Coronary artery (tissue), 2 donors: ENCODE data around the gene AOC3.
A peak's percentile ranks its signal among the peaks of the same experiment; 100 is the strongest.

Source experiments
- DNase-seq: peaks from one replicate; pipeline ENCODE4 v3.0.0-alpha.2; 2017; ENCODE audit warnings: low spot score
- H3K27ac ChIP-seq, 2 donors: fragments of 200-600 bp; sonication (generic); one replicate each; pipeline ENCODE4 v1.5.1; 2016 to 2019
- H3K4me3 ChIP-seq: fragments of 200-600 bp; sonication (generic); 2 replicates; pipeline ENCODE4 v1.5.1; 2016; ENCODE audit warnings: mild to moderate bottlenecking, moderate library complexity
- TF ChIP-seq, protein P1 (sequence below): fragments of 200-600 bp; sonication (generic); IDR thresholded peaks from one replicate; pipeline ENCODE4 v1.5.1; 2019; ENCODE audit warnings: antibody characterized with exemption

The AOC3 gene, protein sequence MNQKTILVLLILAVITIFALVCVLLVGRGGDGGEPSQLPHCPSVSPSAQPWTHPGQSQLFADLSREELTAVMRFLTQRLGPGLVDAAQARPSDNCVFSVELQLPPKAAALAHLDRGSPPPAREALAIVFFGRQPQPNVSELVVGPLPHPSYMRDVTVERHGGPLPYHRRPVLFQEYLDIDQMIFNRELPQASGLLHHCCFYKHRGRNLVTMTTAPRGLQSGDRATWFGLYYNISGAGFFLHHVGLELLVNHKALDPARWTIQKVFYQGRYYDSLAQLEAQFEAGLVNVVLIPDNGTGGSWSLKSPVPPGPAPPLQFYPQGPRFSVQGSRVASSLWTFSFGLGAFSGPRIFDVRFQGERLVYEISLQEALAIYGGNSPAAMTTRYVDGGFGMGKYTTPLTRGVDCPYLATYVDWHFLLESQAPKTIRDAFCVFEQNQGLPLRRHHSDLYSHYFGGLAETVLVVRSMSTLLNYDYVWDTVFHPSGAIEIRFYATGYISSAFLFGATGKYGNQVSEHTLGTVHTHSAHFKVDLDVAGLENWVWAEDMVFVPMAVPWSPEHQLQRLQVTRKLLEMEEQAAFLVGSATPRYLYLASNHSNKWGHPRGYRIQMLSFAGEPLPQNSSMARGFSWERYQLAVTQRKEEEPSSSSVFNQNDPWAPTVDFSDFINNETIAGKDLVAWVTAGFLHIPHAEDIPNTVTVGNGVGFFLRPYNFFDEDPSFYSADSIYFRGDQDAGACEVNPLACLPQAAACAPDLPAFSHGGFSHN

DNA sequence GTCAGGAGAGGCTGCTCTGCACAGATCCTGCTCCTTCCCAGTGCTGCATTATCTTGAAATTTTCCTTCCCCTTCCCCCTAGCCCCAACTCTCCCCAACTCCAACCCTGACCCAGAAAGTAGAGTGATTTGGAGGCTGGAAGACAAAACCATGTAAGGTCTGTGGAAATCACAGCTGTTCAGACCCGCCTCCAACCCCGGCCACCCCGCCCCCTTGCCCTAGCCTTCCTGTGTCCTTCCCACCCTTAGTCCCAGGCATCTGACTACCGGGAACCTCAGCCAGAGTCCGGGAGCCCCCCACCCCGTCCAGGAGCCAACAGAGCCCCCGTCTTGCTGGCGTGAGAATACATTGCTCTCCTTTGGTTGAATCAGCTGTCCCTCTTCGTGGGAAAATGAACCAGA is at the start of gene AOC3:
Gene AOC3 (plus strand): TSS at position 246 of the 400 bp plus-strand sequence. CDS start 145 bp downstream, at position 391.
- H3K27ac ChIP-seq: peak within 1 kb of the TSS; percentile 92 to 96
- DNase-seq: peak; percentile 87
- TF ChIP-seq, protein P1, sequence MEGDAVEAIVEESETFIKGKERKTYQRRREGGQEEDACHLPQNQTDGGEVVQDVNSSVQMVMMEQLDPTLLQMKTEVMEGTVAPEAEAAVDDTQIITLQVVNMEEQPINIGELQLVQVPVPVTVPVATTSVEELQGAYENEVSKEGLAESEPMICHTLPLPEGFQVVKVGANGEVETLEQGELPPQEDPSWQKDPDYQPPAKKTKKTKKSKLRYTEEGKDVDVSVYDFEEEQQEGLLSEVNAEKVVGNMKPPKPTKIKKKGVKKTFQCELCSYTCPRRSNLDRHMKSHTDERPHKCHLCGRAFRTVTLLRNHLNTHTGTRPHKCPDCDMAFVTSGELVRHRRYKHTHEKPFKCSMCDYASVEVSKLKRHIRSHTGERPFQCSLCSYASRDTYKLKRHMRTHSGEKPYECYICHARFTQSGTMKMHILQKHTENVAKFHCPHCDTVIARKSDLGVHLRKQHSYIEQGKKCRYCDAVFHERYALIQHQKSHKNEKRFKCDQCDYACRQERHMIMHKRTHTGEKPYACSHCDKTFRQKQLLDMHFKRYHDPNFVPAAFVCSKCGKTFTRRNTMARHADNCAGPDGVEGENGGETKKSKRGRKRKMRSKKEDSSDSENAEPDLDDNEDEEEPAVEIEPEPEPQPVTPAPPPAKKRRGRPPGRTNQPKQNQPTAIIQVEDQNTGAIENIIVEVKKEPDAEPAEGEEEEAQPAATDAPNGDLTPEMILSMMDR: no peak
- H3K4me3 ChIP-seq: peak within 1 kb of the TSS; percentile 72

DNA sequence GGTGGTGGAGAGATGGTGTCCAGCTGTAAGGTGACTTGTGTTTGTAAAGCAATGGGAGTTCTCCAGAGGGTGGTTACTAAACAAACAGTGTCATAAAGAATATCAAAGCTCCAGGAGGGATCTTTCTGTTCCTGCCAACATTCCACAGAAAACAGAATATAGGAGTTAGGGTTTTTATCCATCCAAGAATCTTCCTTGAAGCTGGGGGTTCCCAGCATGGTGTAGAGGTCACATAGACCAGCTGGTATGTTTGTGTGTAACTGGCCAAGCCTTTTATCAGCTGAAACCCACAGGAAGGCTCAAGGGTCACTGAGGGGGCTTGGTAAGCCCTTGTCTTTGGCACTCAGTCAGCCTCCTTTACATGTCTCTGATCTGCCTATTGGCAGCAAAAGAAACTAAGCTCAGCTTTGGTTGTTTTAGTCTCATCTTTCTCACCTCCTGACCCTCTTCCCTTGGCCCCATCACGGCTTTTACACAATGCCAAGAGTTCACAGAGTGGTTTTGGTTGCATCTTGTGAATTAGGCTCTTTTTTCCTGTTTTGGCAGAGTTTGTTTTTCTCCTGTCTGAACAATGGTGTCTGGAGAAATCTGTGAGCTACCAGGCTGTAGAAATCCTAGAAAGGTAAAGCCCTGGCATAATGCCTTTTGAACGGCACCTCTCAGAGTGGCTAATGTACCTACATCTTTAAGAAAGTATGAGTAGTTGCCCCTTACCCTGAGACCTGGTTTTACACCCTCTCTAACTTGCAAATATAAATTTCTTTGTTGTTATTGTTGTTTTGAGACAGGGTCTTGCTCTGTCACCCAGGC is 47.7 kb upstream of the AOC3 start:
- no peak for DNase-seq
- H3K4me3 ChIP-seq: no peak overlapping the region
- TF ChIP-seq, protein P1: no peak
- no peak overlapping the region for H3K27ac ChIP-seq

DNA sequence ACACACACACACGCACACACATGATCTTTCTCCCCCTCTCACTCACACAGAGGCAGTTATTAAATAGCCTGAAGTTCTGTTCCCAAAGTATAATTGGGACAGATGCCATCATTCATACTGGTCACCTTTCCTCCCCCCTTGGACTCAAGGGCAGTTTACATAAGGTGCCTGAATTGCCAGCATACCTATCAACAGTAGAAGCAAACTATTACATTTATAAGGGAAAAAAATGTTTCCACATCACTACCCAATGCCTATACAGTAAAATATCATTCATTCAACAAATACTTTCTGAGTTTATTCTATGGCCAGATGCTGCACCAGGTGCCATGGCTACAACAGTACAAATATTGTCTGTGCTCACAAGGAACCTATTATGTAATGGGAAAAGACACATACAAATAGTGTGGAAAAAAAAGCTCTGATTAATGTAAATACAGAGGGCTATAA is 46.1 kb upstream of the AOC3 start:
- TF ChIP-seq, protein P1: no peak
- no peak for DNase-seq
- H3K27ac ChIP-seq: no peak overlapping the region

DNA sequence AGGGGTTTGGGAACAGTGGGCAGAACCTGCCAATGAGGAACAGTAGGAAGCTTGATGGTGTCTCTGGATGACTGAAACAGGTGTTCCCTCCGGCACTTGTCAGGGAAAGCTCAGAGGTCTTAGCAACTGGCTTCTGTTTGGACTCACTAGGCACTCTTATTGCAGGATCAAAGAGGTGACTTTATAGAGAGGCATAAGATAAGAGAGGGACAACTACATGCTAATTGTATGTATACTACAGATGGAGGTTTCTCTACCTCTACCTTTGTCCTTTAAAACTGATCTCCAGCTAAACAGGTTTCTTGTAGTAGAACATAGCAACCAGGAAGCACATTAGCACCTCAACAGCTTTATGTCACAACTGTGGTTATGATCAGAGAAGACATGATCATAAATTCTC is 44.8 kb upstream of the AOC3 start:
- TF ChIP-seq, protein P1: no peak
- DNase-seq: no peak
- H3K27ac ChIP-seq: no peak overlapping the region
- no peak overlapping the region for H3K4me3 ChIP-seq

More for the DNA sequence above, 46.1 kb upstream of the AOC3 start:
- no peak overlapping the region for H3K4me3 ChIP-seq

DNA sequence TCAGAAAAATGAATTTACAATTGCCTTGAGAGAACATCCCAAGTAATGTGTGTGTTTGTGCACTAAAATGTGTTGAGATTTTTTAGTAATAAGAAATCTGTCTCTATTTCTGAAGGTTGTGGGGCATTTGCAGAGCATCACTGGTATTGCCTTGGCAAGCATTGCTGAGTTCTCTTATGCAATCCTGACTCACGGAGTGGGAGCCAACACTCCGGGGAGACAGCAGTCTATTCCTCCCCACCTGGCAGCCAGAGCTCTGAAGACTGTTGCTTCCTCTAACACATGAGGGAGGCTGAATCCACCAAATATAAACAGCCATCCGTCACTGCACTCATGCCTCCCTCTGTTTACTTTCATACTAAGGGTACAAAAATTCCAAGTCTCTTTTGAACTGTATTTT is 41.7 kb upstream of the AOC3 start:
- H3K4me3 ChIP-seq: no peak overlapping the region
- TF ChIP-seq, protein P1: no peak
- no peak for DNase-seq
- no peak overlapping the region for H3K27ac ChIP-seq

DNA sequence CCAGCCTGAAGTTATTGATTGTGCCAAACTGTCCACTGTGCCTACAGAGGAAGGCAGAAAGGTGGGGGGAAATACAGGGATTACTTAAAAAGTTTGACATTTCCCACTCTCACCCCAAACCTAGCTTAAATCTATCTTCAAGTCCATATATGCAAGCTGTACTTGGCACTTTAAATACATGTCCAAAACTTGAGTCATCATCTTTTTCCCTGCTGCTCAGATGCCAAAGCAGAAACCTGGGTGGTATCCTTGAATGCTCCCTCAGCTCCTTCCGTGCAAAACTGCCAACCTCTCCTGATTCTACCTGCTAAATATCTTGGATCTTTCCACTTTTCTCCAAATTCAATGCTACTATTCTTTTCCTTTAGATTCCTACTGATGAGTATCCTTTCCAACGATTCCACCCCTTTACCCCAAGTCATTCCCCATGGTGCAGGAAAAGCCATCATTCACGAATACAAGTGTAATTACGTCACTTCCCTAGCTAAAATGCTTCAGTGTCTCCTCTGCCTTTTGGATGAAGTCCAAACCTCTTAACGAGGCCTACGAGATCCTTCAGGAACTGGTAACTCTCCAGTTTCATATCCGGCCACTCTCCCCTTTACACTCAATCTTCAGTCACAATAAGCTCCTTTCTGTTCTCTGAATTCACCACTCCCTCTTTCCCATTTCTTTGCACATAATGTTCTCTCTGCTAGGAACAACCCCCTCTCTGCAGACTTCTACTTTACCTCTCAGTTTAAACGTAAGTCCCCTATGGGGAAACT is 36.2 kb upstream of the AOC3 start:
- Histone ChIP-seq H3K4me3 (no peak overlapping the region), H3K27ac (peak overlapping the region in 1 of 2 donors; percentile 20)
- peak; percentile 7 for DNase-seq
- TF ChIP-seq, protein P1: no peak
